Measurements from ENCODE around the gene IFI27L2.

- TF ChIP-seq CTCF (IDR thresholded peaks at IDR 0.05; ENCODE audit: low read length): no peak
- TF ChIP-seq EZH2 (IDR thresholded peaks at IDR 0.05; ENCODE audit: borderline replicate concordance, low read length): no peak
These were observed 40.9 kb downstream of the IFI27L2 start for GRCh38 chr14:94088516-94088915.

Measured in OCI-LY1 (cell line).